K562 (cell line): Measurements from ENCODE around the gene IPCEF1. TPM values are rescaled to one million over a fixed set of nuclear protein-coding genes. Genes with fewer than 3 reads are reported as not detected.

Experiments used
- JUN ChIP-seq, 2 experiments: sonication (generic) in 1 of 2; formaldehyde crosslinking in 1 of 2; IDR thresholded peaks; 2 replicates each; pipeline versions ENCODE4 v1.6.1 to v1.8.0; 2012 to 2022; ENCODE audit warnings: borderline replicate concordance in 2 of 2, mild to moderate bottlenecking in 2 of 2, improper control_type of control experiment in 1 of 2, low read depth in 1 of 2, low read length in 1 of 2, missing genetic modification reagents in 1 of 2
- PCBP1 ChIP-seq: fragments of 200-400 bp; formaldehyde crosslinking; IDR thresholded peaks from 2 replicates; pipeline ENCODE4 v1.6.1; 2018; ENCODE audit warnings: mild to moderate bottlenecking, low read depth, low read length; ENCODE audit not compliant: poor library complexity, severe bottlenecking
- SRSF7 ChIP-seq: fragments of 200-400 bp; formaldehyde crosslinking; optimal IDR thresholded peaks from 2 replicates; pipeline ENCODE3; 2017; ENCODE audit warnings: mild to moderate bottlenecking, low read depth, low read length
- polyA plus RNA-seq, 8 experiments: library from polyadenylated mRNA; depleted of rRNA in 4 of 8; stranded (reverse) in 5 of 8; unstranded in 3 of 8; fragments of >200 nt; fragmentation: Nextera tagmentation in 2 of 8; fragmentation: Illumina TruSeq in 1 of 8; extraction: Ambion mirVana in 2 of 8; extraction: Trizol in 1 of 8; gene quantifications; 2 replicates each; pipeline versions ENCODE4 v1.2.1 to v1.2.3, GENCODE V29; 2011 to 2014; ENCODE audit warnings: inconsistent platforms in 1 of 8, missing spikeins in 1 of 8
- total RNA-seq, 7 experiments: library from RNA; depleted of rRNA in 6 of 7; stranded (reverse); fragments of >200 nt in 6 of 7; fragmentation: Illumina TruSeq in 2 of 7; extraction: Trizol in 2 of 7; gene quantifications; 2 replicates each; pipeline versions ENCODE4 v1.2.1 to v1.2.3, GENCODE V29; 2011 to 2021; ENCODE audit warnings: low replicate concordance in 1 of 7
- TF ChIP-seq, protein P1 (sequence below): fragments of 450-650 bp; formaldehyde crosslinking; IDR thresholded peaks from 2 replicates; pipeline ENCODE4 v1.4.0; 2020; ENCODE audit warnings: mild to moderate bottlenecking, moderate library complexity
- TF ChIP-seq, protein P2 (sequence below): fragments of 450-650 bp; IDR thresholded peaks from 2 replicates; pipeline ENCODE4 v1.6.1; 2016; ENCODE audit warnings: mild to moderate bottlenecking, moderate library complexity

The IPCEF1 gene
- total and polyA plus RNA-seq, 9 of the 15 experiments (the other 6 are each of a cell fraction or from before 2014, with no cell fraction given), result 0.14 to 0.18 TPM; not detected in 7

DNA sequence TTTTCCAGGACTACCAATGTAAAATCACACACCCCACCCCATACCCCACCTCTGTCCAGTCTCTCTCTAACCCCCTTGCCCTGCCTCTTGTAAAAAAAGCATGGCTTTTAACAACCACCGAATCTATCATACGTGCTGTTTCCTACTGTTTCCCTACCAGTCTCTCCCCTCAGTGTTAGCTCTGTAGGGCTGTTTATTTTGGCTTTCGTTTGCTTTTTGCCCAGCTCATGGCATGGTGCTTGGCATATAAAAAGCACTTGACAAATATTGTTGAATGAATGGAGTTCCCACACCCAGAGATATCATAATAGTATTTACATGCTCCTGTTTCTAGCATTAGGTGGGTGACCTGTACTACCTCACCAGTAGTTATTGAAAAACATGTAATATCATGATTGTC is 169.4 kb downstream of the IPCEF1 start (continued):
- TF ChIP-seq, protein P1, sequence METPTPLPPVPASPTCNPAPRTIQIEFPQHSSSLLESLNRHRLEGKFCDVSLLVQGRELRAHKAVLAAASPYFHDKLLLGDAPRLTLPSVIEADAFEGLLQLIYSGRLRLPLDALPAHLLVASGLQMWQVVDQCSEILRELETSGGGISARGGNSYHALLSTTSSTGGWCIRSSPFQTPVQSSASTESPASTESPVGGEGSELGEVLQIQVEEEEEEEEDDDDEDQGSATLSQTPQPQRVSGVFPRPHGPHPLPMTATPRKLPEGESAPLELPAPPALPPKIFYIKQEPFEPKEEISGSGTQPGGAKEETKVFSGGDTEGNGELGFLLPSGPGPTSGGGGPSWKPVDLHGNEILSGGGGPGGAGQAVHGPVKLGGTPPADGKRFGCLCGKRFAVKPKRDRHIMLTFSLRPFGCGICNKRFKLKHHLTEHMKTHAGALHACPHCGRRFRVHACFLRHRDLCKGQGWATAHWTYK (CRISPR knock-in tag), result no peak
- TF ChIP-seq PCBP1 (no peak), JUN (IDR thresholded peaks at IDR 0.05; ENCODE audit: borderline replicate concordance, low read depth, low read length) (no peak), JUN (CRISPR knock-in tag; IDR thresholded peaks at IDR 0.05; ENCODE audit: borderline replicate concordance) (no peak), SRSF7 (no peak)
- TF ChIP-seq, protein P2, sequence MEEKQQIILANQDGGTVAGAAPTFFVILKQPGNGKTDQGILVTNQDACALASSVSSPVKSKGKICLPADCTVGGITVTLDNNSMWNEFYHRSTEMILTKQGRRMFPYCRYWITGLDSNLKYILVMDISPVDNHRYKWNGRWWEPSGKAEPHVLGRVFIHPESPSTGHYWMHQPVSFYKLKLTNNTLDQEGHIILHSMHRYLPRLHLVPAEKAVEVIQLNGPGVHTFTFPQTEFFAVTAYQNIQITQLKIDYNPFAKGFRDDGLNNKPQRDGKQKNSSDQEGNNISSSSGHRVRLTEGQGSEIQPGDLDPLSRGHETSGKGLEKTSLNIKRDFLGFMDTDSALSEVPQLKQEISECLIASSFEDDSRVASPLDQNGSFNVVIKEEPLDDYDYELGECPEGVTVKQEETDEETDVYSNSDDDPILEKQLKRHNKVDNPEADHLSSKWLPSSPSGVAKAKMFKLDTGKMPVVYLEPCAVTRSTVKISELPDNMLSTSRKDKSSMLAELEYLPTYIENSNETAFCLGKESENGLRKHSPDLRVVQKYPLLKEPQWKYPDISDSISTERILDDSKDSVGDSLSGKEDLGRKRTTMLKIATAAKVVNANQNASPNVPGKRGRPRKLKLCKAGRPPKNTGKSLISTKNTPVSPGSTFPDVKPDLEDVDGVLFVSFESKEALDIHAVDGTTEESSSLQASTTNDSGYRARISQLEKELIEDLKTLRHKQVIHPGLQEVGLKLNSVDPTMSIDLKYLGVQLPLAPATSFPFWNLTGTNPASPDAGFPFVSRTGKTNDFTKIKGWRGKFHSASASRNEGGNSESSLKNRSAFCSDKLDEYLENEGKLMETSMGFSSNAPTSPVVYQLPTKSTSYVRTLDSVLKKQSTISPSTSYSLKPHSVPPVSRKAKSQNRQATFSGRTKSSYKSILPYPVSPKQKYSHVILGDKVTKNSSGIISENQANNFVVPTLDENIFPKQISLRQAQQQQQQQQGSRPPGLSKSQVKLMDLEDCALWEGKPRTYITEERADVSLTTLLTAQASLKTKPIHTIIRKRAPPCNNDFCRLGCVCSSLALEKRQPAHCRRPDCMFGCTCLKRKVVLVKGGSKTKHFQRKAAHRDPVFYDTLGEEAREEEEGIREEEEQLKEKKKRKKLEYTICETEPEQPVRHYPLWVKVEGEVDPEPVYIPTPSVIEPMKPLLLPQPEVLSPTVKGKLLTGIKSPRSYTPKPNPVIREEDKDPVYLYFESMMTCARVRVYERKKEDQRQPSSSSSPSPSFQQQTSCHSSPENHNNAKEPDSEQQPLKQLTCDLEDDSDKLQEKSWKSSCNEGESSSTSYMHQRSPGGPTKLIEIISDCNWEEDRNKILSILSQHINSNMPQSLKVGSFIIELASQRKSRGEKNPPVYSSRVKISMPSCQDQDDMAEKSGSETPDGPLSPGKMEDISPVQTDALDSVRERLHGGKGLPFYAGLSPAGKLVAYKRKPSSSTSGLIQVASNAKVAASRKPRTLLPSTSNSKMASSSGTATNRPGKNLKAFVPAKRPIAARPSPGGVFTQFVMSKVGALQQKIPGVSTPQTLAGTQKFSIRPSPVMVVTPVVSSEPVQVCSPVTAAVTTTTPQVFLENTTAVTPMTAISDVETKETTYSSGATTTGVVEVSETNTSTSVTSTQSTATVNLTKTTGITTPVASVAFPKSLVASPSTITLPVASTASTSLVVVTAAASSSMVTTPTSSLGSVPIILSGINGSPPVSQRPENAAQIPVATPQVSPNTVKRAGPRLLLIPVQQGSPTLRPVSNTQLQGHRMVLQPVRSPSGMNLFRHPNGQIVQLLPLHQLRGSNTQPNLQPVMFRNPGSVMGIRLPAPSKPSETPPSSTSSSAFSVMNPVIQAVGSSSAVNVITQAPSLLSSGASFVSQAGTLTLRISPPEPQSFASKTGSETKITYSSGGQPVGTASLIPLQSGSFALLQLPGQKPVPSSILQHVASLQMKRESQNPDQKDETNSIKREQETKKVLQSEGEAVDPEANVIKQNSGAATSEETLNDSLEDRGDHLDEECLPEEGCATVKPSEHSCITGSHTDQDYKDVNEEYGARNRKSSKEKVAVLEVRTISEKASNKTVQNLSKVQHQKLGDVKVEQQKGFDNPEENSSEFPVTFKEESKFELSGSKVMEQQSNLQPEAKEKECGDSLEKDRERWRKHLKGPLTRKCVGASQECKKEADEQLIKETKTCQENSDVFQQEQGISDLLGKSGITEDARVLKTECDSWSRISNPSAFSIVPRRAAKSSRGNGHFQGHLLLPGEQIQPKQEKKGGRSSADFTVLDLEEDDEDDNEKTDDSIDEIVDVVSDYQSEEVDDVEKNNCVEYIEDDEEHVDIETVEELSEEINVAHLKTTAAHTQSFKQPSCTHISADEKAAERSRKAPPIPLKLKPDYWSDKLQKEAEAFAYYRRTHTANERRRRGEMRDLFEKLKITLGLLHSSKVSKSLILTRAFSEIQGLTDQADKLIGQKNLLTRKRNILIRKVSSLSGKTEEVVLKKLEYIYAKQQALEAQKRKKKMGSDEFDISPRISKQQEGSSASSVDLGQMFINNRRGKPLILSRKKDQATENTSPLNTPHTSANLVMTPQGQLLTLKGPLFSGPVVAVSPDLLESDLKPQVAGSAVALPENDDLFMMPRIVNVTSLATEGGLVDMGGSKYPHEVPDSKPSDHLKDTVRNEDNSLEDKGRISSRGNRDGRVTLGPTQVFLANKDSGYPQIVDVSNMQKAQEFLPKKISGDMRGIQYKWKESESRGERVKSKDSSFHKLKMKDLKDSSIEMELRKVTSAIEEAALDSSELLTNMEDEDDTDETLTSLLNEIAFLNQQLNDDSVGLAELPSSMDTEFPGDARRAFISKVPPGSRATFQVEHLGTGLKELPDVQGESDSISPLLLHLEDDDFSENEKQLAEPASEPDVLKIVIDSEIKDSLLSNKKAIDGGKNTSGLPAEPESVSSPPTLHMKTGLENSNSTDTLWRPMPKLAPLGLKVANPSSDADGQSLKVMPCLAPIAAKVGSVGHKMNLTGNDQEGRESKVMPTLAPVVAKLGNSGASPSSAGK, result no peak
- TF ChIP-seq, all 486 proteins: peak for 0
